Urinary bladder (tissue), 4 donors: ENCODE measurements around the gene TRAPPC1. TPM values are rescaled to one million over a fixed set of nuclear protein-coding genes. Genes with fewer than 3 reads are reported as not detected.

Experiments
- DNase-seq: peaks from one replicate; pipeline ENCODE4 v3.0.0-alpha.2; 2015; ENCODE audit errors: extremely low spot score
- H3K27ac ChIP-seq: one replicate; pipeline ENCODE4 v1.5.1; 2013; ENCODE audit warnings: low read depth, mild to moderate bottlenecking, moderate library complexity
- H3K36me3 ChIP-seq: one replicate; pipeline ENCODE4 v1.6.1; 2013; ENCODE audit warnings: mild to moderate bottlenecking, moderate library complexity; ENCODE audit not compliant: insufficient read depth
- H3K4me1 ChIP-seq: one replicate; pipeline ENCODE4 v1.6.1; 2013; ENCODE audit warnings: mild to moderate bottlenecking, moderate library complexity; ENCODE audit not compliant: insufficient read depth
- H3K4me3 ChIP-seq: one replicate; pipeline ENCODE4 v1.5.1; 2013; ENCODE audit warnings: low read depth, low read length
- WGBS: extraction: QIAGEN DNeasy Blood & Tissue Kit; methylation state at CpG from one replicate; pipeline ENCODE4 v1.1.7; 2013; 5-methylcytosine and 5-hydroxymethylcytosine counted together
- polyA plus RNA-seq: library from polyadenylated mRNA; stranded (reverse); fragments of 200-250 nt; gene quantifications from one replicate; pipeline ENCODE4 v1.2.3, GENCODE V29; 2013
- total RNA-seq: library from RNA; depleted of rRNA; stranded (reverse); fragments of >200 nt; gene quantifications from one replicate; pipeline ENCODE4 v1.2.3, GENCODE V29; 2014
- donor health status: healthy with polysubstance abuse.
- donor health status: healthy.

Gene TRAPPC1
- total RNA-seq (19.9 TPM), polyA plus RNA-seq (137 TPM)

GRCh38 chr17:7931709-7932482 lies at the start of gene TRAPPC1, which contains the start of gene CNTROB:
TRAPPC1 (minus strand) TSS chr17:7931946; CDS start chr17:7931829, 117 bp downstream.
CNTROB (plus strand) TSS chr17:7932206; CDS start chr17:7933080, 874 bp downstream.
- Histone ChIP-seq H3K36me3 (no peaks in the 10 kb centered on the region), H3K4me3 (peak within 1 kb of the TSS; percentile 59), H3K27ac (peak within 1 kb of the TSS; percentile 31), H3K4me1 (no peaks in the 10 kb centered on the region)
- WGBS, result under 1% methylated on average over 55 of the region's 55 CpGs
- peak; percentile 97 for DNase-seq

GRCh38 chr17:7977805-7978204 lies 46.1 kb upstream of the TRAPPC1 start:
- no peaks in the 10 kb centered on the region for H3K36me3 ChIP-seq
- 92% methylated on average over 5 of the region's 5 CpGs for WGBS
- H3K4me1 ChIP-seq, result no peaks in the 10 kb centered on the region
- no peak for DNase-seq
- H3K4me3 ChIP-seq, result no peak overlapping the region
- H3K27ac ChIP-seq, result no peak overlapping the region

DNA sequence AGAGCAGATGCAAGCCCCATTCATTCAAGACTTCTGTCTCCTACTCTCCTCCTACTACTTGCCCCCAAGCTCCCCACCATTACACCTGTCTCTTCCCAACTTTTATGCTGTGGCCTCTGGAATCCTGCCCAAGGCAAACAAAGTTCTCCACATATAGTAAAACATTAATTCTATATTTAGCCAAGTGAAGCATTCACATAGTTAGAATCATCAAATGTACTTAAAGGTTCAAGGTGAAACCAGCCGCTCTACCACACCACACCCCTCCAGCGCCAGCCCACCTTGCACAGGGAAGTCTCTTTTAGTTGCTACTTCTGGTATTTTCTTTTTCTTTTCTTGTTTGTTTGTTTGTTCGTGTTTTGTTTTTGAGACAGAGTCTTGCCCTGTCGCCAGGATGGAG lies 45.3 kb upstream of the TRAPPC1 start:
- DNase-seq, result no peak
- WGBS, result 89% methylated on average over 4 of the region's 4 CpGs
- H3K4me1 ChIP-seq, result no peaks in the 10 kb centered on the region
- H3K27ac ChIP-seq, result no peak overlapping the region
- H3K4me3 ChIP-seq, result no peak overlapping the region
- no peaks in the 10 kb centered on the region for H3K36me3 ChIP-seq

DNA sequence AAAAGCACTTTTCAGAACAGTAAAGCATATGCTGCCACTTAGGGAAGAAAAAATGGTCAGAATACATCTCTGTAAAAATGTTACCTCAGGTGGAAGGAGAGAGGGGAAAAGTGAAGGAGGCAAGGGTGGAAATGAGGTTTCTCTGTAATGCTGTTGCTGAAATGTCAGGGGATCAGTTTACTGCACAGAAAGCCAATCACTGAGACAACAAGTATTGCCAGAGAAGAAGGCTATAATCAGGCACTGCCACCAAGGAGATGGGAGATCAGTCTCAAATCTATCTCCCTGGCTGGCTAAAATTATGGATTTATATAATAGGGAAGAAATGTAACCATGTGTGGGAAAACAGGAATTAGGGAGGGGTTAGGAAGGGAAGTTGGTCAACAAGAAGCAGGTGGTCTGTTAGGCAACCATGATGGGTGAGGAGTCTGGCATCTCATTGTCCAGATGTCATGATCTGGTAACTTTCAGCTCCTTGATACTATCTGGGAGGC lies 42.9 kb upstream of the TRAPPC1 start:
- Histone ChIP-seq H3K4me1 (no peaks in the 10 kb centered on the region), H3K27ac (no peak overlapping the region), H3K4me3 (no peak overlapping the region), H3K36me3 (no peaks in the 10 kb centered on the region)
- DNase-seq, result no peak

GRCh38 chr17:7972131-7972785 lies 40.5 kb upstream of the TRAPPC1 start:
- WGBS, result 96% methylated on average over 8 of the region's 8 CpGs
- no peak overlapping the region for H3K27ac ChIP-seq
- no peaks in the 10 kb centered on the region for H3K4me1 ChIP-seq
- DNase-seq, result no peak
- H3K36me3 ChIP-seq, result no peaks in the 10 kb centered on the region
- H3K4me3 ChIP-seq, result no peak overlapping the region

DNA sequence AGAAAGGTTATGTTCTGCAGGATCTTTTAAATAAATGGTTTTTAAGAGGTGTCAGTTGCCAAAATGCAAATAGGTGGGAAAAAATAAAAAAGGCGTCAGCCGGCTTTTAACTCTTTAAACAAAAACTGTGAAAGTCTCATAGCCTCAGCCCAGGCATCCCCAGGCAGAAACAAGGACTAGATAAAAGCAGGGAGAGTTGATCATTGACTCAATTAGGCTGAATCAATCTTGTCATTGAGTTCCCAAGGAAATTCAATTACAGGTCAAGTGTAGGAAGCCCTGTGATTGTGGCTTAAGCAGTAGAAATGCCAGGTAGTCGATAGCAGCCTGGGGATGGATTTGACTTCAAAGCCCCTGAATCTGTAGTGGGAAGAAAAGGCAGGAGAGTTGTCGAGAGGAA lies 39.9 kb upstream of the TRAPPC1 start:
- Histone ChIP-seq H3K4me1 (no peaks in the 10 kb centered on the region), H3K36me3 (no peaks in the 10 kb centered on the region), H3K27ac (no peak overlapping the region), H3K4me3 (no peak overlapping the region)
- WGBS, result 76% methylated on average over 4 of the region's 4 CpGs
- no peak for DNase-seq

- no peaks in the 10 kb centered on the region for H3K36me3 ChIP-seq
- no peak for DNase-seq
- no peaks in the 10 kb centered on the region for H3K4me1 ChIP-seq
- H3K4me3 ChIP-seq, result no peak overlapping the region
- no peak overlapping the region for H3K27ac ChIP-seq
- 88% methylated on average over 6 of the region's 6 CpGs for WGBS
These were observed 37.7 kb upstream of the TRAPPC1 start for GRCh38 chr17:7969433-7969832.

- Histone ChIP-seq H3K27ac (no peak overlapping the region), H3K4me3 (no peak overlapping the region), H3K4me1 (no peaks in the 10 kb centered on the region), H3K36me3 (no peaks in the 10 kb centered on the region)
- no peak for DNase-seq
- WGBS, result 59% methylated on average over 2 of the region's 2 CpGs
These were observed 36.0 kb upstream of the TRAPPC1 start for GRCh38 chr17:7967751-7968150.

GRCh38 chr17:7961421-7961820 lies 29.7 kb upstream of the TRAPPC1 start:
- 17% methylated on average over 2 of the region's 2 CpGs for WGBS
- DNase-seq, result no peak
- no peak overlapping the region for H3K4me3 ChIP-seq
- no peak overlapping the region for H3K27ac ChIP-seq
- H3K36me3 ChIP-seq, result no peaks in the 10 kb centered on the region
- H3K4me1 ChIP-seq, result no peaks in the 10 kb centered on the region

DNA sequence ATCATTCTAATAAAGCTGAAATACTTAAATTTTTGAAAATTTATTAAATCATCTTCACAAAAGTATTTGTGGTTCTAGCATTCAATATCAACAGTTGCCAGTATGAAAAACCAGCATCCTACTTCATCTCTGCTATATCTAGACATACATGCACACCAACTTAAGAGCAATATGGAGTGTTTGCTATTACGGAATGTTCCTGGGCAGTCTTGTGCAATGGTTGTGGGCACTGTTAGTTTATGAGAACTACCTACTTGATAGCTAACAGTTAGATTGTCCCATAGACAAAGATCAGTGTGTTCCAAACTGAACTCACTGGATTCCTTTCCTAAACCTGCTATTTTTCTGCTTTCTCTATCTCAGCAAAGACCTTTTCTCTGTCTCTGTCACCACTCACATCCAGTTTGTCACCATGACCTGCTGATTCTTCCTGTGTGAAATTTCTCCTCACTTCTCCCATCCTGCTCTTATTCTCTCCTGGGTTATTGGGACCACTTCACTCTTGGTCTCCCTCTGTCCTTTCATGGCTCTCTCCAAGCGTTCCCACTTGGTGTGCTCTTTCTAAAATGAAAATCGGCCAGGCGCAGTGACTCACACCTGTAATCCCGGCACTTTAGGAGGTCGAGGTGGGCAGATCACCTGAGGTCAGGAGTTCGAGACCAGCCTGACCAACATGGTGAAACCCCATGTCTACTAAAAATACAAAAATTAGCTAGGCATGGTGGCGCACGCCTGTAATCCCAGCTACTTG lies 27.9 kb upstream of the TRAPPC1 start:
- WGBS, result 94% methylated on average over 9 of the region's 9 CpGs
- DNase-seq, result no peak

DNA sequence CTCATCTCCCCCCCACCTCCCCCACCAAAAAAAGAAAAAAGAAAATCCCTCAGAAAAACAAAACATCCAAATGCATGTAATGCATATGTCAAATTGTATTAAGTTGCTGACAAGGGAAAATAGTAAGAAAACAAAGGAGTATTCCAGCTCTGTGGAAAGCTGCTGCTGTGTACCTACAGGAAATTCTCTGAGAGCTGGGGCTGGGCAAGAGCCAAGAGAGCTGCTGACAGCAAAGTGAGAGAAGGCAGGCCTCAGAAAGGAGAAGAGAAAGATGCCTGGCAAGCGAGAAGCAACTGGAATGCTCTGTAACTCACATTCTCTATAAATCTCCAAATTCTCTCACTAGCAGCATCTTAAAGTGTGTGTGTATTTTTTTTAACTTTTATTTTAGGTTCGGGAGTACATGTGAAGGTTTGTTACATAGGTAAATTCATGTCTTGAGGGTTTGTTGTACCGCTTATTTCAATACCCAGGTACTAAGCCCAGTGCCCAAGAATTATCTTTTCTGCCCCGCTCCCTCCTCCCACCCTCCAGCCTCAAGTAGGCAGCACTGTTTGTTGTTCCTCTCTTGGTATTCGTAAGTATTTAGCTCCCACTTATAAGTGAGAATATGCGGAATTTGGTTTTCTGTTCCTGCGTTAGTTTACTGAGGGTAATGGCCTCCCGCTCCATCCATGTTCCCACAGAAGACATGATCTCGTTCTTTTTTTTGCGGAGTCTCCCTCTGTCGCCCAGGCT lies 24.7 kb upstream of the TRAPPC1 start:
- DNase-seq, result peak; percentile 29
- no peak overlapping the region for H3K27ac ChIP-seq
- no peaks in the 10 kb centered on the region for H3K4me1 ChIP-seq
- no peak overlapping the region for H3K4me3 ChIP-seq
- WGBS, result 64% methylated on average over 11 of the region's 11 CpGs
- H3K36me3 ChIP-seq, result no peaks in the 10 kb centered on the region

More for the DNA sequence above, 27.9 kb upstream of the TRAPPC1 start:
- Histone ChIP-seq H3K27ac (no peak overlapping the region), H3K4me1 (no peaks in the 10 kb centered on the region), H3K36me3 (no peaks in the 10 kb centered on the region), H3K4me3 (no peak overlapping the region)

- no peak overlapping the region for H3K4me3 ChIP-seq
- H3K36me3 ChIP-seq, result no peaks in the 10 kb centered on the region
- H3K4me1 ChIP-seq, result no peaks in the 10 kb centered on the region
- no peak overlapping the region for H3K27ac ChIP-seq
- WGBS, result 60% methylated on average over 13 of the region's 13 CpGs
- no peak for DNase-seq
These were observed 23.9 kb upstream of the TRAPPC1 start for GRCh38 chr17:7955414-7956227.
